Vagina (tissue), 2 donors: ENCODE data around the gene ANGPT4. TPM values are rescaled to one million over a fixed set of nuclear protein-coding genes. Genes with fewer than 3 reads are reported as not detected.
"Not testable (repeated sequence)": the region's sequence is repeated elsewhere in the genome, so short reads cannot be mapped to it uniquely, and the experiment has no call there.

ENCODE experiments used
- DNase-seq, 2 donors: peaks; one replicate each; pipeline ENCODE4 v3.0.0-alpha.2; 2017; ENCODE audit errors: extremely low spot score in 2 of 2
- H3K27ac ChIP-seq: fragments of 200-600 bp; sonication (generic); one replicate; pipeline ENCODE4 v1.5.1; 2019
- H3K27me3 ChIP-seq: fragments of 200-600 bp; sonication (generic); one replicate; pipeline ENCODE4 v1.5.1; 2019
- H3K36me3 ChIP-seq, 2 donors: fragments of 200-600 bp; sonication (generic); one replicate each; pipeline ENCODE4 v1.5.1; 2017 to 2019
- H3K4me1 ChIP-seq: fragments of 200-600 bp; sonication (generic); one replicate; pipeline ENCODE4 v1.5.1; 2019
- H3K4me3 ChIP-seq, 2 donors: fragments of 200-600 bp; sonication (generic); 1 replicate in 1 of 2; 2 replicates in 1 of 2; pipeline ENCODE4 v1.5.1; 2016 to 2019
- H3K9me3 ChIP-seq: fragments of 200-600 bp; sonication (generic); one replicate; pipeline ENCODE4 v1.5.1; 2019
- POLR2A ChIP-seq, 2 donors: fragments of 450-650 bp; IDR thresholded peaks; one replicate each; pipeline ENCODE4 v1.6.1; 2017; ENCODE audit warnings: antibody characterized with exemption in 2 of 2, mild to moderate bottlenecking in 2 of 2, moderate library complexity in 2 of 2
- POLR2AphosphoS5 ChIP-seq, 2 donors: sonication (generic); formaldehyde crosslinking; IDR thresholded peaks; one replicate each; pipeline ENCODE4 v1.9.0; 2017; ENCODE audit warnings: antibody characterized with exemption in 2 of 2, mild to moderate bottlenecking in 2 of 2, low read depth in 1 of 2; ENCODE audit not compliant: insufficient read depth in 1 of 2
- intact Hi-C: fragments of 100-400 bp; cut with DNase I; formaldehyde crosslinking; loops from one replicate; pipeline ENCODE4 v1.15.1; 2023
- total RNA-seq: library from RNA; depleted of rRNA; stranded (reverse); fragments of >200 nt; gene quantifications from one replicate; pipeline ENCODE4 v1.2.3, GENCODE V29; 2016
- TF ChIP-seq, protein P1 (sequence below), 3 experiments: fragments of 450-650 bp in 2 of 3; fragments of 200-600 bp in 1 of 3; sonication (generic) in 1 of 3; IDR thresholded peaks; one replicate each; pipeline ENCODE4 v1.5.1; 2017 to 2019; ENCODE audit warnings: antibody characterized with exemption in 3 of 3, mild to moderate bottlenecking in 2 of 3, moderate library complexity in 2 of 3

The ANGPT4 gene
- total RNA-seq, 1 donor from 2014 or later = 0.98 TPM

DNA sequence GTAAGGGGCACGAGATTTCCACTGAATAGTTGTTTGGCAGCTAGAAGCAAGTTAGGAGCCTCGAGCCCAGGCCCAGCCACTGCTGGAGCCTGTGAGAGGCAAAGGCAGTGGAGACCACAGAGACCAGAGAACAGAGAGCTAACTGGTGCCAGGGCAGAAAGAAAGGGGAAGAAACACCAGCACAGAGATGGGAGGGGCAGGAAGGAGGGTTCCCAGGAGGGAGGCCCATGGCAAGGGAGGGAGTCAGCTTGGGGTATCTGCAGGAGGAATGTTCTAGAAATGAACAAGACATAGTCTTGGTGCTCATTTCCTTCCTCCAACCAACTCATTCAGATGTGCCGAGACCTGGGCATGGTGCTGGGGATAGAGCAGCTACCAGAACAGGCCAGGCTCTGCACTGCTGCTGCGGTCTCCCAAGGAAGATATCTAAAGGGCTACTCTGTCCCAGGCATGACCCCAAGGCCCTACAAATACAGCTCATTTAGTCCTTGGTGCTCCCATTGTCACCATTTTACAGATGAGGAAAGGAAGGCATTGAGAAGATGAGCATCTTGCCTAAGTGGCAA lies 10.7 kb downstream of the ANGPT4 start:
- Histone ChIP-seq H3K27ac (no peak overlapping the region), H3K36me3 (no peaks in the 10 kb centered on the region), H3K27me3 (no peaks in the 10 kb centered on the region), H3K4me1 (no peaks in the 10 kb centered on the region), H3K4me3 (no peak overlapping the region), H3K9me3 (no peaks in the 10 kb centered on the region)
- intact Hi-C loops = no loop called here
- DNase-seq = no peak
- no peak for TF ChIP-seq POLR2AphosphoS5 (IDR thresholded peaks at IDR 0.05; ENCODE audit: insufficient read depth in 1 of 2, low read depth in 1 of 2)
- no peak for TF ChIP-seq POLR2A (IDR thresholded peaks at IDR 0.05)
- TF ChIP-seq, protein P1, sequence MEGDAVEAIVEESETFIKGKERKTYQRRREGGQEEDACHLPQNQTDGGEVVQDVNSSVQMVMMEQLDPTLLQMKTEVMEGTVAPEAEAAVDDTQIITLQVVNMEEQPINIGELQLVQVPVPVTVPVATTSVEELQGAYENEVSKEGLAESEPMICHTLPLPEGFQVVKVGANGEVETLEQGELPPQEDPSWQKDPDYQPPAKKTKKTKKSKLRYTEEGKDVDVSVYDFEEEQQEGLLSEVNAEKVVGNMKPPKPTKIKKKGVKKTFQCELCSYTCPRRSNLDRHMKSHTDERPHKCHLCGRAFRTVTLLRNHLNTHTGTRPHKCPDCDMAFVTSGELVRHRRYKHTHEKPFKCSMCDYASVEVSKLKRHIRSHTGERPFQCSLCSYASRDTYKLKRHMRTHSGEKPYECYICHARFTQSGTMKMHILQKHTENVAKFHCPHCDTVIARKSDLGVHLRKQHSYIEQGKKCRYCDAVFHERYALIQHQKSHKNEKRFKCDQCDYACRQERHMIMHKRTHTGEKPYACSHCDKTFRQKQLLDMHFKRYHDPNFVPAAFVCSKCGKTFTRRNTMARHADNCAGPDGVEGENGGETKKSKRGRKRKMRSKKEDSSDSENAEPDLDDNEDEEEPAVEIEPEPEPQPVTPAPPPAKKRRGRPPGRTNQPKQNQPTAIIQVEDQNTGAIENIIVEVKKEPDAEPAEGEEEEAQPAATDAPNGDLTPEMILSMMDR (IDR thresholded peaks at IDR 0.05) = no peak

GRCh38 chr20:904039-904545 lies 12.0 kb downstream of the ANGPT4 start:
- no peaks in the 10 kb centered on the region for H3K4me1 ChIP-seq
- no peak for DNase-seq
- no peak overlapping the region for H3K4me3 ChIP-seq
- no peaks in the 10 kb centered on the region for H3K36me3 ChIP-seq
- no peak overlapping the region for H3K27ac ChIP-seq
- H3K27me3 ChIP-seq = no peaks in the 10 kb centered on the region
- no peak for TF ChIP-seq POLR2A (IDR thresholded peaks at IDR 0.05)
- TF ChIP-seq, protein P1 (IDR thresholded peaks at IDR 0.05) = no peak
- TF ChIP-seq POLR2AphosphoS5 (IDR thresholded peaks at IDR 0.05; ENCODE audit: insufficient read depth in 1 of 2, low read depth in 1 of 2) = no peak
- H3K9me3 ChIP-seq = no peaks in the 10 kb centered on the region
- intact Hi-C loops = no loop called here

DNA sequence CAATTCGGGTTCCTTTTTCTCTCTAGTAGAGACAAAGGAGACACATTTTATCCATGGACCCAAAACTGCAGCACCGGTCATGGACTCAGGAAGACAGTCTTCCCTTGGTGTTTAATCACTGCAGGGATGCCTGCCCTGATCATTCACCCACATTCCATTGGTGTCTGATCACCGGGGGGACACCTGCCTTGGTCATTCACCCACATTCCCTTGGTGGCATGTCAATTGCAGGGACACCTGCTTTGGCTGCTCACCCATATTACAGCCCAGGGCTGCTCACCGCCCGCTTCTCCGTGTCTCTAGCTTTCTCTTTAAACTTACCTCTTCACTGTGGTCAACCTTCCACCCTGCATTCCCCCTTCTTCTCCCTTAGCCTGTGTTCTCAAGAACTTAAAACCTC lies 18.7 kb downstream of the ANGPT4 start:
- intact Hi-C loops, H3K9me3 ChIP-seq: not testable (repeated sequence)

GRCh38 chr20:896501-897025 lies 19.6 kb downstream of the ANGPT4 start:
- TF ChIP-seq POLR2AphosphoS5 (IDR thresholded peaks at IDR 0.05; ENCODE audit: insufficient read depth in 1 of 2, low read depth in 1 of 2) = no peak
- TF ChIP-seq, protein P1 (IDR thresholded peaks at IDR 0.05) = no peak
- TF ChIP-seq POLR2A (IDR thresholded peaks at IDR 0.05) = no peak
- Histone ChIP-seq H3K4me3 (no peak overlapping the region), H3K9me3 (no peaks in the 10 kb centered on the region), H3K27me3 (no peaks in the 10 kb centered on the region), H3K4me1 (no peaks in the 10 kb centered on the region), H3K36me3 (no peaks in the 10 kb centered on the region), H3K27ac (no peak overlapping the region)
- DNase-seq = no peak
- intact Hi-C loops = no loop called here

More for the DNA sequence above, 18.7 kb downstream of the ANGPT4 start:
- H3K4me3 ChIP-seq, H3K36me3 ChIP-seq, H3K4me1 ChIP-seq, H3K27ac ChIP-seq, H3K27me3 ChIP-seq, DNase-seq: not testable (repeated sequence)

DNA sequence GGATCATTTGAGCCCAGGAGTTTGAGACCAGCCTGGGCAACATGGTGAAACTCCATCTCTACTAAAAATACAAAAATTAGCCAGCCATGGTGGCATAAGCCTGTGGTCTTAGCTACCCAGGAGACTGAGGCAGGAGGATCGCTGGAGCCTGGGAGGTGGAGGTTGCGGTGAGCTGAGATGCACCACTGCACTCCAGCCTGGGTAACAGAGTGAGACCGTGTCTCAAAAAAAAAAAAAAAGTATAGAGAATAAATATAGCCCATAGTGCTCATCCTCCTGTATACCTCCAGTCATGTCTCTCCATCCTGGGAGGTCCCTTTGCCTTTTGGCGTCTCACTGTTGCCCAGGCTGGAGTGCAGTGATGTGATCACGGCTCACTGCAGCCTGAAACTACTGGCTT lies 23.8 kb downstream of the ANGPT4 start:
- H3K4me3 ChIP-seq, intact Hi-C loops: not testable (repeated sequence)

GRCh38 chr20:891706-892080 lies 24.4 kb downstream of the ANGPT4 start:
- Histone ChIP-seq H3K36me3 (no peaks in the 10 kb centered on the region), H3K27me3 (no peaks in the 10 kb centered on the region), H3K4me1 (no peaks in the 10 kb centered on the region), H3K9me3 (no peaks in the 10 kb centered on the region), H3K27ac (no peak overlapping the region), H3K4me3 (no peak overlapping the region)
- intact Hi-C loops = no loop called here
- DNase-seq = no peak
- TF ChIP-seq, protein P1 (IDR thresholded peaks at IDR 0.05) = no peak
- no peak for TF ChIP-seq POLR2A (IDR thresholded peaks at IDR 0.05)
- TF ChIP-seq POLR2AphosphoS5 (IDR thresholded peaks at IDR 0.05; ENCODE audit: insufficient read depth in 1 of 2, low read depth in 1 of 2) = no peak

More for the DNA sequence above, 23.8 kb downstream of the ANGPT4 start:
- not testable (repeated sequence) for H3K4me1 ChIP-seq, H3K27me3 ChIP-seq, H3K27ac ChIP-seq, H3K36me3 ChIP-seq, H3K9me3 ChIP-seq, DNase-seq
